ENCODE results near the gene MROH9. TPM values are rescaled to one million over a fixed set of nuclear protein-coding genes. Genes with fewer than 3 reads are reported as not detected.

MROH9 gene
- total and polyA plus RNA-seq, 2 of the 4 experiments (the other 2 are of a cell fraction): not detected

DNA sequence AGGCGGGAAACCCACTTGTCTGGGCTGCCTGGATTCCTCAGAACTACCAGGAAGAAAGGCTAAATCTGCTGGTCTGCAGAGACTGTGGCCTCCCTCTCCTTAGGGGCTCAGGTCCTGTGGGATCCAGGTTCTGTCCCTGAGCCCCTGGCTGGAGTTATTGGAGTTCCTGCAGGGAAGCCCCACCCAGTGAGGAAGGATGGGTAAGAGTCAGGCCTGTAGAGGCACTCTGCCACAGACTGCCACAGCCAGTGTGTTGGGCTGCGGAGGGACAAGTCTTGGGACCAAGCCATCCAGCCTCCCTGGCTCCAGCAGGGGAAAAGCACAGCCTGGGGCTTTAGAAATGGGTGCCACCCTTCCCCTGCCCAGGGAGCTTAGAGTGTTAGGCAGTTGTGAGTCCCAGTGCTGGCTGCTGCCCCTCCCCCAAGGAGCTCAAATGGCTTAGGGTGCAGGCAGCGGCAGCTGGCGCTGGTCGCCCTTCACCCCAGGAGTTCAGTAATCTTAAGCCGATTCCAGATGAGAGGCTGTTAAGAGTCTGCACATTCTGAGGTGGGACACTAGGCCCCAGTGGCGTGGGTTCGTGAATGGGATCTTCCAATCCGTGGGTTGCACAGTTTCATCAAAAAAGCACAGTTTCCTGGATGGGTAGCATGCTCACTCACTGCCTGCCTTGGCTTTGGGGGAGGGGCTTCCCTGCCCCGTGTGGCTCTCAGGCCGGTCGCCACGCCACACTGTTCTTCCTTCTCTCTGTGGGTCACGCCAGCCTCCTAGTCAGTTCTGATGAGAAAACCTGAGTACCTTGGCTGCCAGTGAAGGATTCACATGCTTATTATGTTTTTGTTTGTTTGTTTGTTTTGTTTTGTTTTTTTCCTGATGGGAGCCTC lies 97.7 kb downstream of the MROH9 start:
- Histone ChIP-seq H3K36me3 (ENCODE audit: control insufficient read depth, insufficient read depth, low read length) (no peaks in the 10 kb centered on the region), H4K8ac (ENCODE audit: low read depth in 2 of 2, low read length in 2 of 2) (no peak overlapping the region), H3K4me3 (ENCODE audit: insufficient read depth, low read depth, low read length) (no peak overlapping the region), H2BK5ac (ENCODE audit: low read depth, low read length, poor library complexity, severe bottlenecking) (no peak overlapping the region), H3K27me3 (ENCODE audit: control insufficient read depth, insufficient read depth, low read length) (no peaks in the 10 kb centered on the region), H3K14ac (replicated peaks; ENCODE audit: low read depth, low read length) (no peak overlapping the region), H3K56ac (ENCODE audit: extremely low read depth, insufficient read depth, low read length) (no peak overlapping the region), H2BK20ac (ENCODE audit: low read depth, low read length) (no peak overlapping the region), H3K9me1 (ENCODE audit: insufficient read depth, low read length) (no peaks in the 10 kb centered on the region), H2AFZ (replicated peaks; ENCODE audit: low read length, poor library complexity) (no peak overlapping the region), H3K4ac (ENCODE audit: low read depth, low read length) (no peak overlapping the region), H2AK9ac (replicated peaks; ENCODE audit: low read depth, low read length, poor library complexity) (no peak overlapping the region), H3K23ac (ENCODE audit: low read depth, low read length) (no peak overlapping the region), H2BK15ac (ENCODE audit: low read depth, low read length) (no peak overlapping the region), H4K5ac (ENCODE audit: low read depth, low read length) (no peak overlapping the region), H3K18ac (ENCODE audit: low read depth, low read length) (no peak overlapping the region), H2AK5ac (ENCODE audit: low read depth, low read length) (no peak overlapping the region), H3K27ac (ENCODE audit: insufficient read depth, low read length) (no peak overlapping the region), H4K91ac (ENCODE audit: insufficient read depth, low read depth, low read length) (no peak overlapping the region), H2BK120ac (ENCODE audit: low read depth, low read length) (no peak overlapping the region), H4K20me1 (ENCODE audit: insufficient read depth, low read length) (no peaks in the 10 kb centered on the region), H3K79me1 (ENCODE audit: low read depth in 1 of 2, low read length in 2 of 2) (no peaks in the 10 kb centered on the region), H3K4me2 (ENCODE audit: low read depth, low read length) (no peak overlapping the region), H3K4me1 (ENCODE audit: control insufficient read depth, insufficient read depth, low read length) (no peaks in the 10 kb centered on the region), H3K9ac (ENCODE audit: low read depth, low read length) (no peak overlapping the region), H3K9me3 (ENCODE audit: control insufficient read depth, insufficient read depth, low read length) (no peaks in the 10 kb centered on the region)
- no CpG with 5 or more reads among the region's 14 CpGs for WGBS, 2 experiments (ENCODE audit: extremely low coverage in 2 of 2, insufficient read length in 1 of 2)
- TF ChIP-seq CHD1 (IDR thresholded peaks at IDR 0.05; ENCODE audit: low read depth, low read length): no peak
- no peak for TF ChIP-seq SMC3 (IDR thresholded peaks at IDR 0.05; ENCODE audit: low read depth, low read length)
- no peak for TF ChIP-seq MXI1 (IDR thresholded peaks at IDR 0.05; ENCODE audit: borderline replicate concordance, low read depth, low read length)
- no peak for ATAC-seq (ENCODE audit: low read depth)
- dilution Hi-C loops (cut with HindIII; ENCODE audit: low sequenced_read_pairs, unreplicated experiment): no loop called here
- CTCF ChIA-PET: no interaction called here
- POLR2A ChIA-PET (ENCODE audit: unreplicated experiment): no interaction called here
- intact Hi-C loops (cut with micrococcal nuclease): no loop called here
- no TSS peak for BruUV-seq (replicated peaks)
- in situ Hi-C loops (cut with MboI; ENCODE audit: low sequenced_read_pairs): no loop called here
- no peak for DNase-seq

Data from IMR-90 (cell line).